Epithelial cell of esophagus (primary cell): ENCODE results near the gene SMARCD3.

Experiments used
- DNase-seq: peaks from one replicate; pipeline ENCODE4 v3.0.0; 2010; ENCODE audit warnings: low read depth
- H3K4me3 ChIP-seq: 2 replicates; pipeline ENCODE4 v1.5.1; 2011; ENCODE audit warnings: mild to moderate bottlenecking, low read length, control low read depth
- CTCF ChIP-seq: IDR thresholded peaks from 2 replicates; pipeline ENCODE4 v1.5.1; 2011; ENCODE audit warnings: low read depth, mild to moderate bottlenecking, low read length, control low read depth, inconsistent platforms; ENCODE audit not compliant: insufficient read depth; ENCODE audit errors: missing control alignments

The SMARCD3 gene

GRCh38 chr7:151283302-151283701 lies 34.8 kb upstream of the SMARCD3 start:
- H3K4me3 ChIP-seq: no peak overlapping the region
- DNase-seq: no peak
- TF ChIP-seq CTCF: no peak

GRCh38 chr7:151282111-151282510 lies 33.6 kb upstream of the SMARCD3 start:
- H3K4me3 ChIP-seq: no peak overlapping the region
- no peak for TF ChIP-seq CTCF

DNA sequence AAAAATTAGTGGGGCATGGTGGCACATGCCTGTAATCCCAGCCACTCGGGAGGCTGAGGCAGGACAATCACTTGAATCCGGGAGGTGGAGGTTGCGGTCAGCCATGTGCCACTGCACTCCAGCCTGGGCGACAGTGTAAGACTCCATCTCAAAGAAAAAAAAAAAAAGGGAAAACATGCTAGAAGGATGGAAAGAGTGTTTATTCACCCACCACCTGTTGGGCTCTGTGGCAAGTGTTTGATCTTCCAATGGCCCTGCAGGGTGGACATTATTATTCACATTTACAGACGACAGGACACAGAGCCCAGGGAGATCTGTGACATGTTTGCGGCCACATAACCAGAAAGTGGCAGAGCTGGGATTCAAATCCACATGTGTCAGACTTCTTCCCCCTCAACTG lies 33.2 kb upstream of the SMARCD3 start:
- no peak for TF ChIP-seq CTCF
- no peak for DNase-seq
- no peak overlapping the region for H3K4me3 ChIP-seq

More at GRCh38 chr7:151282111-151282510, 33.6 kb upstream of the SMARCD3 start:
- no peak for DNase-seq

- DNase-seq: no peak
- H3K4me3 ChIP-seq: no peak overlapping the region
- no peak for TF ChIP-seq CTCF
Measured at GRCh38 chr7:151280388-151281019, 32.0 kb upstream of the SMARCD3 start.

- TF ChIP-seq CTCF: no peak
- H3K4me3 ChIP-seq: no peak overlapping the region
- no peak for DNase-seq
Measured at GRCh38 chr7:151279868-151280267, 31.4 kb upstream of the SMARCD3 start.

GRCh38 chr7:151278949-151279348 lies 30.5 kb upstream of the SMARCD3 start:
- no peak overlapping the region for H3K4me3 ChIP-seq
- no peak for TF ChIP-seq CTCF
- DNase-seq: no peak

DNA sequence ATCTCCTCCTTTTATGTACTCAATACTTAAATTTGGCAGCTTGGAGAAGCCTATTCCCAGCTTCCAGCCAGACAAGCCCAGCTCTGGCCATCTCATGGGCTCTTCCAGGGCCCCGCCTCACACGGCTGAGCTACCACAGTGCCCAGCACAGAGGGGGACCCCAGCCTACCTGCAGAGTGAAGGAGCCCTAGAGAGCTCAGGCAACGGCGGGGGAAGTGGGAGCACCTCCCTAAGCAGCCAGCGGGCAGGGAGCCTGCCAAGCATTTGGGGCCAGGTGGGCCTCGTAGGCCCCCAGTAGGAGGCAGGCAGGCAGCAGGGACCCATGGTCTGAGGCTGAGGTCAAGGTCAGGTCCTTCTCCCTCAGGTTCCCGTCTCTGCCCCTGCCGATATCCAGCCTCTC lies 29.1 kb upstream of the SMARCD3 start:
- TF ChIP-seq CTCF: no peak
- H3K4me3 ChIP-seq: no peak overlapping the region
- no peak for DNase-seq
